GM19397 (cell line): ENCODE data around the gene UBE3B.

Experiments used
- ATAC-seq: cut with Tn5 transposase; IDR thresholded peaks from one replicate; pipeline ENCODE4 v1.9.1; 2021; ENCODE audit warnings: mild to moderate bottlenecking, moderate library complexity; ENCODE audit not compliant: unreplicated experiment

The UBE3B gene

GRCh38 chr12:109525279-109525585 lies 47.8 kb downstream of the UBE3B start:
- no peak for ATAC-seq

DNA sequence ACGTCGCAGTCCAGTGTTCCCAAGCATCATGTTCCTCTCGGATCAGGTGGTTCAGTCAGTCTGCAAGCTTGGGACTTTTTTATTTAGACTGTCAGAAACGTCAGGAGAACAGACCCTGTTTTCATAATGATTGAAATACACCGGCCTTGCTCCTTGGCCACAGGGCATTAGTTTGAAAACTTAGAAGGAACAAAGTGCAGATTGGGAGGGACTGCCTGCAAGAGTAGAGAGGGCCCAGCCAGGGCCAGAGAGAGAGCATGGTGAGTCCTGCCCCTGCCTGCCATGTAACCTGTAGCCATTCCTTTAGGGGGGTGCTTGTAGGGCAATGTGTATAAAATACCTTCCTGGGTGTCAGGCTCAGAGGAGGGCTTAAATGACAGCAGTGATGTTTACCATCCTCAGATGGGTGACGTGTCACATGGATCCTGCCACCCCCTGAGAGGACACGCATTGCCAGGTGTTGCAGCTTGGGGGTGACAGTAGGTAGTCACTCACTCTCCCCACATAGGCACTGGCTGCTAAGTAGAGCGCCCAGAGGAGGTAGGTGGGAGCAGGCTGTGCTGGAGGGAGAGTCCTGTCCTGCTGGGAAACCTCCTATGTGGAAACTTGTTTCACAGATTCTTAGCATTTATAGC lies 50.2 kb downstream of the UBE3B start:
- no peak for ATAC-seq

GRCh38 chr12:109529691-109530640 lies 52.5 kb downstream of the UBE3B start:
- no peak for ATAC-seq

- ATAC-seq = no peak
These were observed 54.0 kb downstream of the UBE3B start for GRCh38 chr12:109531411-109531810.

DNA sequence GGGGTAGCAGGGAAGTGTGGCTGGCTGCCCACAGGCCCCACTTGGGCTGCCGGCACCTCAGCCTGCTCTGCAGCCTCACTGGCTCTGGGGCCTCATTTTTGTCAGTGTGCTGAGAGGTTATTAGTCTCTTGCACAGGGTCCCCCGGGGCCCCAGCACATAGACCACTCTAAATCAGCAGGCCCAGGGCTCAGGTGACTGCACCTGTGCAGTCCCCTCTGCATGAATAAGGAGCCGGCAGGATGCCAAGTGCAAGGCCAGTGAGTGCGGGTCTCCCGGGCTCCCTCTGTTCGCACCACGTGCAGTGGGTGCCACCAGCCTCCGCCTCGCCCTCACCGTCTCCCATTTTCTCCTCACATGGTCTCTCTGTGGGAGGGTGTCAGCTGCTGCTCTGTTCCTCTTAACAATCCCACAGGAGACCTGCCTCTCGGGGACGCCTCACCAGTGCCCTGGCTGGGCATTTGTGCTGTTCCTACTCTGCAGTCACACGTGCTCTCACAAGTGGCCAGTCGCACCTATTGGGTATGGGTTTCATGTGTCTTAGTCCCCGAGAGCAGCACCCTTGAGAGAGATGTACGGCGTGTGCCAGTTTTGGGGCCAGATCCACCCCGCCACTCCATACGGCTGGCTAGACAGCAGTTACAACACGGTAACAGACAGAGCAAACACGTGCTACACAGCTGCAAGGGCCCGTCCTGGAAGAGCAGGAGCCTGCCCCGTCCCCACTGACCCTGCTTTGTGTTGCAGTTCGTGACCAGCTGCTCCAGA lies 55.5 kb downstream of the UBE3B start:
- no peak for ATAC-seq

DNA sequence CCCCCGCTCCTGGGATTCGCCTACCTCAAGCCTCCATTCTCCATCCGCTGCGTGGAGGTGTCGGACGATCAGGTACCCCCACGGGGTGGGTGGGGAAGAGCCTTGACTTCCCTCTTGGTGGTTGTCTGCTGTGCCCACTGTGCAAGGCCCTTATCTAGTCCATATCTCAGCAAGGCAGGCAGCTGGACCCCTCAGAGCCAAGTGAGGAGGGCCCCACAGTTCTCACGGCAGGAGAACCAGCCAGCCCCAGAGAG lies 56.0 kb downstream of the UBE3B start:
- no peak for ATAC-seq

DNA sequence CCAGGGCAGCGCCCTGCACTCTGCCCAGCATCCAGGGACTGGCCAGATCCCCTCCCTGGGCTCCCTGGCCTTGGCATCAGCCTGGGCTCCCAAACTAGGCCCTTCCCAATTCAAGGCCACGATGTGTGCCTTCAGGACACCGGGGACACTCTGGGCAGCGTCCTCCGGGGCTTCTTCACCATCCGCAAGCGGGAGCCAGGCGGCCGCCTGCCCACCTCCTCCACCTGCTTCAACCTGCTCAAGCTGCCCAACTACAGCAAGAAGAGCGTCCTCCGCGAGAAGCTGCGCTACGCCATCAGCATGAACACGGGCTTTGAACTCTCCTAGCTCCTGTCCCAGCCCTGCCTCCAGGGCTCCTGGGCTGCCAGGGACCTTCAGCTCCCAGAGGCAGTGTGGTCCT lies 57.0 kb downstream of the UBE3B start:
- ATAC-seq = no peak

DNA sequence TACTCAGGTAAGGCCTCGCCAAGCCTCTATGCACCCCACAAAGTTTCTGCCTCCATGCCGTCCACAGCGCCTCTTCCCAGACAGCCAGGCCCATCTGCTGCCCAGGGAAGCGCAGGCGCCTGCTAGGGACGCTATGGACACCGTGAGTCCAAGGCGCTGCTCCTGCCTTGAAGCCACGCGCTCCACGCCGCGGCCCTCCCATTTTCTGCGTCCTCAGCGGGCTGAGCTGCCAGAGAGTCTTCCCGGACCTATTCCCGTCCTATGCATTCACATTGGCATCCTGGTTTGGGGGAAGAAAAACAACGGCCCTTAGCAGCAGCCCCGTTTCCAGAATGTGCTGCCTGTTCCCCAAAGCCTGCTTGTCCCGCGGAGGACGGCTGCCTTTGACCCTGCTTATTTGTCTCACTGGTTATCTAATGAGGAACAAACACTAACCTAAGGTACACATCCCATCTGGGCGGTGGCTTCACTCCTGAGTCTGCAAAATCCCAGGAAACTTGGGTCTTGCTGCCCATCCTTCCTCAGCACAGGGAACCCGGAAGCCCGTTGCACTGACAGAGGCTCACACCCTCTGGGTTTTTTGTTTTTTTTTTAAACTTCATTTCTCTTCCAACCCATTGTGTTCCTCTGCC lies 57.9 kb downstream of the UBE3B start:
- no peak for ATAC-seq

DNA sequence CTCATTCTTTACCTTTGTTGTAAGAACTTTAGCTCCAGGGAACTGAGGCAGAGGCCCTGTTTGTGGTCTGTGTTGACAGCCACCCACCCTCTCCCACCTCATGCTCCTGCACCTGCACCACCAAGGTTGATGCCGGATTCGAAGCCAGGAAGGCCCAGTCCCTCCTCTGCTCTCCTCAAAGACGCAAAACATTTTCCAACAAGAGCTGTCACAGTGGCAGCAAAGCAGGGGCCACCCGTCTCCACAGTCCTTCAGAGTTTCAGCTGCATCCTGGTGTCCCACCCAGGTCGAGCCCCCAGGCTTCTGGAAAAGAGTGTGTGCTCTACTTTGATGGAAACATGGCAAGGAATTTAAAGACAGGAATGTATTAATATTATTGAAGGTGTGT lies 58.4 kb downstream of the UBE3B start:
- no peak for ATAC-seq

- ATAC-seq = no peak
These were observed 59.7 kb downstream of the UBE3B start for GRCh38 chr12:109537136-109537535.

DNA sequence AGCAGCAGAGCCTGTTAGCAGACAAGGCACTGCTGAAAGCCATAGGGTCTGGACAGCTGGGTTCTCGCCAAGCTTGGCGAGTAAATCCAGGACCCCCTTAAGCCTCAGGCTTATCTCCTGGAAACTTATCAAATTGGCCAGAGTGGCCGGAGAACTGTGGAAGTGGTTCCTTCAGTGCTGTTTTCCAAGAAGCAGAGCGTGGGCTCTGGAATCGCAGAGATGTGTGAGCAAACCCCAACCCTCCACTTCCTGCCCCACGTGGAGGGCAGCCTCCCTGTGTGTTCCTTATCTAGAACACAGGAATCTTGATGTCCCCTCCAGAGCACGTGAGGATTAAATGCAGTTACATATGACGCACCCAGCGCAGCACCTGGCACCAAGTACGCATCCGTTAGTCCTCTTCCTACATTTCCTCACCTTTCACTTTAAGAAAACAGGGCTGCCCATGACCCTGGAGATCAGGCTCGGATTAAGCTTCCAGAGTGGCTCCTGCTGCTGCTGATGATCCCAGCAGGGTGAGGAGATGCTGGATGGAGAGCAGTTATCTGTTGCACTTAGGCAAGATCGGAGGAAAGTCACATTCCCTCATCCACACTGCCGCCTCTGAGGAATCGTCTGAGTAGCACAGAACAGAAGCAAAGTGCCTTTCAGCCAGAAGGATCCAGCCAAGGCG lies 60.9 kb downstream of the UBE3B start:
- no peak for ATAC-seq

DNA sequence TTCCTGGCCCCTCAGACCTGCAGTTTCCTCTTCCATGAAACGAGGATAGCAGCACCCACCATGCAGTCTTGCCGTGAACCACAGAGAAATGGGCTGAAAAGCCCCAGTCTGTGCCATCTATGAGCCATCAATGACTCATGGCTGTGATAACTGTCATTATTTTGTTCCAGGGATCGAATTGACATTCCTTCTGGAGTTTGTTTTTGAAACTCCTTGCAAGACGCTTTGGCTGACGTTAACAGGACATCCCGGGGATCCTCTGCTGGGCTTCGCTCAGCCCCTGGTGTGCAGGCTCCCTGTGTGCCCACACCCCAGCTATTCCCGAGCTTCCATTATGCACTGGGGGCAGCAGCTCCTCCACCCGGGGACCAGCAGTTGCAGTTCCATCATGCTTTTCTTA lies 62.1 kb downstream of the UBE3B start:
- ATAC-seq = no peak

DNA sequence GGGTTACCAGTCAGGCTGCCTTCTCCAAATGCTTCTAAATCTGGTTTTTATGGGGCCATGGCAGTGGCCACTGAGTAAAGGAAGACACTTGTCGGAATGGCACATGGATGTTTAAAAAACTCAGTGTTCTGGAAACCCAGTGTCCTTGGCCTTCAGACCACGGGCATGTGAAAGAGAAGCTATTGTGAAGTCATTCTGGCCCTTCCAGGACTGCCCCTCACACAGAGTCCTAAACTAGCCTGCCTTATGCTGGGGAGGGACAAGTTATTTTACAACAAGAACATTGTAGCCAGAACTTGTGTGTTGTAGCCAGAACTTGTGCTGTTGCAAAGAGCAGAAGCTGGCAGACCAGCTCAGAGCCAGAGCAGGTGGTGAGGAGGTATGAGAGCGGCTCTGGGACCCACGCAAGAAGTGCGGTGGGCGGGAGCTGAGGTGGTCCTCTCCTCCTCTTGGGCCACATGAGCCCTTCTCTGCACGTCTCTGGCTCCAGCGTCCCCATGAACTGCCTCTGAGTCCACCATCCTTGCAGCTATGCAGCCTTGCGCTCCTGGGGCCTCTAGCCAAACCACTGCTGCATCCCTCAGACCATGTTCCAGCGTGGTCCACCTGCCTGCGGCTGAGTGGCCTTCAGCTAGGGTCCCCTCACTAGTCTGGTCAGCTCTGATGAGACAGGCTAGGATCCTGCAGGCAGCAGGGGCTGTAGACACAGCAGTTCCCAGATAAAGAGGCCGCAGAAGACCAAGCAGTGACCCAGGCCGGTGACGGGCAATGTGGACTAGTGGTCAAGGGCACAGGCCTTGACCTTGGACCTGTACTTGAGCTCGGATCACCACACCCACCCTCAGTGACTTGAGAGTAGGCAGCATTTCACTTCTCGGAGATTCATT lies 63.3 kb downstream of the UBE3B start:
- ATAC-seq = no peak

- no peak for ATAC-seq
These were observed 63.9 kb downstream of the UBE3B start for GRCh38 chr12:109541413-109541726.

DNA sequence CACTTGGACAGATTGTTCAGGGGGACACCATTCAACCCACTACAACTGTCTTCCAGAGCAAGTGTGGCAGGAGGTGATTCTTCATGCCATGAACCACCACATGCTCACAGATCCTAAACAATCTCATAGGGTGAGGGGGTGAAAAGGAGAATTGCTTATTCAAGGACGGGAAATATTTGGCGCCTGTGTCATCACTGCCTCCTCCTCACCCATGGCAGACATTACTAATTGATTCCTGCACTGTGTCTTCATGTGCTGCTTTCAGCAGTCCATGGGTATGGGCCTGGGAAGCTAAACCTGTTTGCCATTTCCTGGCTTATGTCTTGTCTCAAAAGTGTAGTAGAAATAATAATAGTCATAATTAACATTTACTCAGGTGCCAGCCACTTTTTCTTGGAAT lies 64.6 kb downstream of the UBE3B start:
- no peak for ATAC-seq

- ATAC-seq = no peak
These were observed 65.4 kb downstream of the UBE3B start for GRCh38 chr12:109542876-109543275.

GRCh38 chr12:109544955-109545531 lies 67.6 kb downstream of the UBE3B start:
- ATAC-seq = no peak

GRCh38 chr12:109545826-109546225 lies 68.4 kb downstream of the UBE3B start:
- ATAC-seq = no peak

DNA sequence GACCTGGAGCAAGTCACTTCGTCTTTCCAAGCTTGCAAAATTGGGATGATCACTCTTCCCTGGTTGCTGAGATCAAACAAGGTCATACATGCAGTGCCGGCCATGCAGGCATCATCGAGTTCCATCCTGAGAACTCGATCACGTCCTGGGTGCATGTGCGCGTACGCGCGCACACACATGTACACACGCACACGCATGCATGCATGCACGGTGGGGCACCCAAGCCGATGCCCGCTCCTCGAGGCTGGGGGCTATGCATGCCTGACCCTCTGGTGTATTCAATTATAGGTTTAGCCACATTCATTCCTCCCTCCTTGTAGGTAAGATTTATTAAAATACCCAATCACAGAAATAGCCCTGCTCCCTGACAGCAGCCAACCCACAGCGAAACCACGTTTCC lies 69.9 kb downstream of the UBE3B start:
- no peak for ATAC-seq

- ATAC-seq = no peak
These were observed 70.8 kb downstream of the UBE3B start for GRCh38 chr12:109548258-109548657.
